Suprapubic skin (tissue), 4 donors: ENCODE results near the gene POLR3C.

Experiments
- CTCF ChIP-seq, 2 donors: fragments of 200-600 bp in 1 of 2; fragments of 450-650 bp in 1 of 2; sonication (generic) in 1 of 2; IDR thresholded peaks; one replicate each; pipeline ENCODE4 v1.5.1; 2016 to 2019; ENCODE audit warnings: antibody characterized with exemption in 2 of 2, mild to moderate bottlenecking in 1 of 2, moderate library complexity in 1 of 2
- POLR2A ChIP-seq, 2 donors: fragments of 450-650 bp; IDR thresholded peaks; one replicate each; pipeline ENCODE4 v1.6.1; 2017; ENCODE audit warnings: antibody characterized with exemption in 2 of 2, mild to moderate bottlenecking in 2 of 2, moderate library complexity in 2 of 2
- POLR2AphosphoS5 ChIP-seq, 3 donors: sonication (generic); formaldehyde crosslinking; IDR thresholded peaks; one replicate each; pipeline ENCODE4 v1.6.1; 2017; ENCODE audit warnings: antibody characterized with exemption in 3 of 3

- TF ChIP-seq POLR2AphosphoS5 (IDR thresholded peaks at IDR 0.05) (no peak), CTCF (IDR thresholded peaks at IDR 0.05) (peak in 1 of 2 donors; percentile 25), POLR2A (IDR thresholded peaks at IDR 0.05) (no peak)
These were observed 25.6 kb downstream of the POLR3C start for GRCh38 chr1:145849356-145850160.
